Smooth muscle cell (in vitro differentiated cells): ENCODE measurements around the gene TRIM52. TPM values are rescaled to one million over a fixed set of nuclear protein-coding genes. Genes with fewer than 3 reads are reported as not detected.
"Not testable (repeated sequence)": the region's sequence is repeated elsewhere in the genome, so short reads cannot be mapped to it uniquely, and the experiment has no call there.

Source experiments
- DNase-seq: peaks from one replicate; lab custom pipeline; 2025; ENCODE audit not compliant: unreplicated experiment; lab: John Stamatoyannopoulos, UW
- H2AFZ ChIP-seq: fragments of 200-600 bp; sonication (generic); 2 replicates; pipeline ENCODE4 v1.6.0; 2016; ENCODE audit warnings: antibody characterized with exemption, low read depth, mild to moderate bottlenecking
- H3F3A ChIP-seq: fragments of 200-600 bp; sonication (generic); 2 replicates; pipeline ENCODE4 v1.6.0; 2017; ENCODE audit warnings: antibody characterized with exemption, low read depth
- H3K27ac ChIP-seq: fragments of 200-600 bp; sonication (generic); 2 replicates; pipeline ENCODE4 v1.5.1; 2016; ENCODE audit warnings: low read depth, mild to moderate bottlenecking
- H3K27me3 ChIP-seq: fragments of 200-600 bp; sonication (generic); 2 replicates; pipeline ENCODE4 v1.6.1; 2016; ENCODE audit warnings: low read depth, mild to moderate bottlenecking
- H3K36me3 ChIP-seq: fragments of 200-600 bp; sonication (generic); 2 replicates; pipeline ENCODE4 v1.5.1; 2016; ENCODE audit warnings: low read depth
- H3K4me1 ChIP-seq: fragments of 200-600 bp; sonication (generic); 2 replicates; pipeline ENCODE4 v1.5.1; 2016; ENCODE audit warnings: low read depth
- H3K4me2 ChIP-seq: fragments of 200-600 bp; sonication (generic); 2 replicates; pipeline ENCODE4 v1.6.0; 2016; ENCODE audit warnings: mild to moderate bottlenecking
- H3K4me3 ChIP-seq: fragments of 200-600 bp; sonication (generic); 2 replicates; pipeline ENCODE4 v1.5.1; 2016; ENCODE audit warnings: mild to moderate bottlenecking
- H3K79me2 ChIP-seq: fragments of 200-600 bp; sonication (generic); 2 replicates; pipeline ENCODE4 v1.6.0; 2016; ENCODE audit warnings: low read depth, mild to moderate bottlenecking
- H3K9ac ChIP-seq: fragments of 200-600 bp; sonication (generic); 2 replicates; pipeline ENCODE4 v1.6.0; 2016; ENCODE audit warnings: low read depth
- H3K9me3 ChIP-seq: fragments of 200-600 bp; sonication (generic); replicated peaks from 2 replicates; pipeline ENCODE4 v1.5.1; 2016; ENCODE audit warnings: low read depth
- H4K20me1 ChIP-seq: fragments of 200-600 bp; sonication (generic); 2 replicates; pipeline ENCODE4 v1.6.0; 2016; ENCODE audit warnings: low read depth
- WGBS: methylation state at CpG from one replicate; pipeline ENCODE4 v1.1.7; 2016; ENCODE audit warnings: low lambda C conversion rate; 5-methylcytosine and 5-hydroxymethylcytosine counted together
- polyA plus RNA-seq: library from polyadenylated mRNA; unstranded; fragments of >200 nt; fragmentation: Nextera tagmentation; extraction: Ambion mirVana; gene quantifications from 2 replicates; pipeline ENCODE4 v1.2.1, GENCODE V29; 2016
- total RNA-seq: library from RNA; depleted of rRNA; stranded (reverse); fragments of >200 nt; gene quantifications from 2 replicates; pipeline ENCODE4 v1.2.3, GENCODE V29; 2014
- TF ChIP-seq, protein P1 (sequence below): fragments of 200-600 bp; sonication (generic); IDR thresholded peaks from 2 replicates; pipeline ENCODE4 v1.5.1; 2017; ENCODE audit warnings: borderline replicate concordance, mild to moderate bottlenecking, antibody characterized with exemption; ENCODE audit not compliant: insufficient read depth, poor library complexity, severe bottlenecking

Gene TRIM52
- total and polyA plus RNA-seq, 2 experiments from 2014 or later: 3.2 to 5.0 TPM

DNA sequence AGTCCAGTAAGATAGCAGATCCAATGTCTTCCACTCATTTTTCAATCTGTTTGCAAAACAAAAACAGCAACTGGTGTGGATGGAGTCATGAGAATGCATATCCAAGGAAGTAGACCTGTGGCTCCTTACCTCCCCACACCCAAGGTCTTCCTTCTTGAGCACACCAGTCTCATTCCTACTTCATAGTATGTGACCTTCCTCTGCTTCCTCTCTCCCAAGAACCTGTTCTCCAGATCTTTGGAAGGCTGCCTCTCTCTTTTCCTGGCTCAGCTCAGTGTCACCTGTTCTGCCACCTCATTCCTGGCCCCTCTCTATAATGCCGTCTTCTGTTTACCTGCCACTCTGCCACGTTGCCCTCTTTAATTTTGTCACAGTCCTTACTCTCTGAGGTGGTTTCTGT, 48.0 kb downstream of the TRIM52 start:
- Histone ChIP-seq H3F3A (peaks cover 10% of the 10 kb centered on the region), H3K4me2 (no peak overlapping the region), H2AFZ (no peak overlapping the region), H3K36me3 (no peaks in the 10 kb centered on the region), H3K9ac (no peak overlapping the region), H3K4me3 (no peak overlapping the region), H4K20me1 (no peaks in the 10 kb centered on the region), H3K9me3 (no peaks in the 10 kb centered on the region), H3K27me3 (no peaks in the 10 kb centered on the region), H3K79me2 (no peaks in the 10 kb centered on the region), H3K27ac (no peak overlapping the region), H3K4me1 (no peaks in the 10 kb centered on the region)
- TF ChIP-seq, protein P1, sequence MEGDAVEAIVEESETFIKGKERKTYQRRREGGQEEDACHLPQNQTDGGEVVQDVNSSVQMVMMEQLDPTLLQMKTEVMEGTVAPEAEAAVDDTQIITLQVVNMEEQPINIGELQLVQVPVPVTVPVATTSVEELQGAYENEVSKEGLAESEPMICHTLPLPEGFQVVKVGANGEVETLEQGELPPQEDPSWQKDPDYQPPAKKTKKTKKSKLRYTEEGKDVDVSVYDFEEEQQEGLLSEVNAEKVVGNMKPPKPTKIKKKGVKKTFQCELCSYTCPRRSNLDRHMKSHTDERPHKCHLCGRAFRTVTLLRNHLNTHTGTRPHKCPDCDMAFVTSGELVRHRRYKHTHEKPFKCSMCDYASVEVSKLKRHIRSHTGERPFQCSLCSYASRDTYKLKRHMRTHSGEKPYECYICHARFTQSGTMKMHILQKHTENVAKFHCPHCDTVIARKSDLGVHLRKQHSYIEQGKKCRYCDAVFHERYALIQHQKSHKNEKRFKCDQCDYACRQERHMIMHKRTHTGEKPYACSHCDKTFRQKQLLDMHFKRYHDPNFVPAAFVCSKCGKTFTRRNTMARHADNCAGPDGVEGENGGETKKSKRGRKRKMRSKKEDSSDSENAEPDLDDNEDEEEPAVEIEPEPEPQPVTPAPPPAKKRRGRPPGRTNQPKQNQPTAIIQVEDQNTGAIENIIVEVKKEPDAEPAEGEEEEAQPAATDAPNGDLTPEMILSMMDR: no peak
- DNase-seq: no peak
- WGBS: 58% methylated on average over 2 of the region's 2 CpGs

DNA sequence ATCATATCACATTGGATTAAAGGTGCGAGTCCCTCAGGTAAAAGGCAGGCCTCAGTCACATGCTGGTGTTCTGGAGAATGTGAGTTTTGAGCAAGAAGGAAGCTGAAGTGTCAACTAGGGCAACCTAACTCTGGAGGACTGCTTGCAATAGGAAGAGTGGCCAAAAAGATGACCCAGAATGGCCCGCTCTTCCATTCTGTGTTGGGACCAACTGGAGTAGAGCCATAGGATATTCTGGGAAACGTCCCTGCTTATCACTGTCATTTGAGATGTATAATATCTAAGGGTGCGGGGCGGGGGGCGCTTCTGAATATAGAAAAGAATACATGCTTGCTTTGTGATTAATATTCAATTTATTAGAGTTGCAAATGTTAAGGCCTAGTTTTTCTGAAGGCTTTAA, 48.9 kb downstream of the TRIM52 start:
- TF ChIP-seq, protein P1: no peak
- Histone ChIP-seq H3K9ac (no peak overlapping the region), H3K27ac (no peak overlapping the region), H3K36me3 (no peaks in the 10 kb centered on the region), H3K79me2 (no peaks in the 10 kb centered on the region), H3K4me1 (no peaks in the 10 kb centered on the region), H4K20me1 (no peaks in the 10 kb centered on the region), H3K4me2 (no peak overlapping the region), H3K27me3 (no peaks in the 10 kb centered on the region), H2AFZ (no peak overlapping the region), H3F3A (peaks cover 13% of the 10 kb centered on the region), H3K9me3 (no peaks in the 10 kb centered on the region), H3K4me3 (no peak overlapping the region)
- DNase-seq: no peak
- WGBS: 94% methylated on average over 6 of the region's 6 CpGs

DNA sequence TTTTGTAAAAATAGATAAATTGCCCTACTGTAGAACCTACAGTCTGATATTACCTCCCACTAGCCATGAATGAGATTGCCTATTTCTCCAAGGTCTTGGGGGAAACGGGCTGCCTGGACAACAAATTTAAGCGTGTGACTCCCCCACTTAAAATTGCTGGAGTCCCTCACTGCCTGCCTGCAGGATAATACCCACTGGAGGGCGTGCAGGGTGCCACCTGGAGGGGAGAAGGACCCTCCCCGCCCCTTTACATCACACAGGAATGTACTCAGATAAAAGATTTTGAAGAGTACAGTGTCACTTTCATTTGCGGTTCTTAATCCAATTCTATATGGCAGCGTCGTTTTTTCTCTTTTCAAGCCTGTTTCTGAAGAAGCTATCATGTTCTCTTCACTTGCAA, 49.7 kb downstream of the TRIM52 start:
- Histone ChIP-seq H3K9me3 (no peaks in the 10 kb centered on the region), H3K36me3 (no peaks in the 10 kb centered on the region), H3K4me1 (no peaks in the 10 kb centered on the region), H3K4me2 (no peak overlapping the region), H4K20me1 (no peaks in the 10 kb centered on the region), H3K27me3 (no peaks in the 10 kb centered on the region), H3K27ac (no peak overlapping the region), H3K79me2 (no peaks in the 10 kb centered on the region), H2AFZ (no peak overlapping the region), H3K9ac (no peak overlapping the region), H3K4me3 (no peak overlapping the region), H3F3A (peaks cover 7% of the 10 kb centered on the region)
- DNase-seq: no peak
- TF ChIP-seq, protein P1: no peak
- WGBS: 44% methylated on average over 7 of the region's 7 CpGs

DNA sequence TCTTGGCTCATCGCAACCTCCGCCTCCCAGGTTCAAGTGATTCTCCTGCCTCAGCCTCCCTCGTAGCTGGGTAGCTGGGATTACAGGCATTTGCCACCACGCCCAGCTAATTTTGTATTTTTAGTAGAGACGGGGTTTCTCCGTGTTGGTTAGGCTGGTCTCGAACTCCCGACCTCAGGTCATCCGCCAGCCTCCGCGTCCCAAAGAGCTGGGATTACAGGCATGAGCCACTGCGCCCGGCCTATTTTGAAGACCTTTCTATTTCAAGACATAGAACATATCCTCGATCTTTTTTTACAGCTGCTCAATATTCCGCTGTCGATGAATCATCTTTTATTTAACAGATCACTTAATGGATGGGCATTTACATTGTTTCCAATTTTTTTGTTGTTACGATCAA, 50.2 kb downstream of the TRIM52 start:
- H3K36me3 ChIP-seq, H3K27ac ChIP-seq, H2AFZ ChIP-seq, DNase-seq, H3K9ac ChIP-seq, H3K4me1 ChIP-seq, H3K9me3 ChIP-seq, H3K4me2 ChIP-seq, H4K20me1 ChIP-seq, H3K27me3 ChIP-seq, H3K4me3 ChIP-seq, H3K79me2 ChIP-seq: not testable (repeated sequence)
- 77% methylated on average over 17 of the region's 17 CpGs for WGBS
- H3F3A ChIP-seq: peaks cover 12% of the 10 kb centered on the region

DNA sequence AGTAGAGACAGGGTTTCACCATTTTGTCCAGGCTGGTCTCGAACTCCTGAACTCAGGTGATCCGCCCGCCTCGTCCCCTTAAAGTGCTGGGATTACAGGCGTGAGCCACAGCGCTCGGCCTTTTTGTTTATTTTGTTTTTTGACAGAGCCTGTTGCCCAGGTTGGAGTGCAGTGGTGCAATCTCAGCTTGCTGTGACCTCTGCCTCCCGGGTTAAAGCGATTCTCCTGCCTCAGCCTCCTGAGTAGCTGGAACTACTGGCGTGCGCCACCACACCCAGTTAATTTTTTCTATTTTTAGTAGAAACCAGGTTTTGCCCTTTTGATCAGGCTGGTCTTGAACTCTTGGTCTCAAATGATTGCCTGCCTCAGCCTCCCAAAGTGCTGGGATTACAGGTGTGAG, 50.8 kb downstream of the TRIM52 start:
- 85% methylated on average over 11 of the region's 11 CpGs for WGBS
- not testable (repeated sequence) for H3K9ac ChIP-seq, H3K27ac ChIP-seq, H4K20me1 ChIP-seq, H3K4me2 ChIP-seq, DNase-seq, H3K9me3 ChIP-seq, H3K4me3 ChIP-seq, H3K79me2 ChIP-seq, H3K27me3 ChIP-seq, H3K36me3 ChIP-seq, H2AFZ ChIP-seq, H3K4me1 ChIP-seq
- peaks cover 13% of the 10 kb centered on the region for H3F3A ChIP-seq

DNA sequence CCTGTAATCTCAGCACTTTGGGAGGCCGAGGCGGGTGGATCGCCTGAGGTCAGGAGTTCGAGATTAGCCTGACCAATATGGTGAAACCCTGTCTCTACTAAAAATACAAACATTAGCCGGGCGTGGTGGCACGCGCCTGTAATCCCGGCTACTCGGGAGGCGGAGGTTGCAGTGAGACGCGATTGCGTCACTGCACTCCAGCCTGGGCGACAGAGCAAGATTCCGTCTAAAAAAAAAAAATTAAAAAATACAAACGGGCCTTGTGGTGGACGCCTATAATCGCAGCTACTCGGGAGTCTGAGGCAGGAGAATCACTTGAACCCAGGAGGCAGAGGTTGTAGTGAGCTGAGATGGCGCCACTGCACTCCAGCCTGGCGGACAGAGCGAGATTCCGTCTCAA, 51.9 kb downstream of the TRIM52 start:
- H3K79me2 ChIP-seq, H3K9me3 ChIP-seq, H3K36me3 ChIP-seq, H3K4me3 ChIP-seq, H3K9ac ChIP-seq, H3K27me3 ChIP-seq, DNase-seq, H3K27ac ChIP-seq, H2AFZ ChIP-seq, H3K4me1 ChIP-seq, H4K20me1 ChIP-seq, H3K4me2 ChIP-seq: not testable (repeated sequence)
- H3F3A ChIP-seq: peaks cover 13% of the 10 kb centered on the region
- WGBS: 94% methylated on average over 24 of the region's 24 CpGs
